GM18526 (cell line): ENCODE results near the gene RPUSD2.

Source experiments
- POLR2A ChIP-seq: IDR thresholded peaks from 3 replicates; pipeline ENCODE4 v1.6.1; 2011; ENCODE audit not compliant: insufficient read length; ENCODE audit errors: extremely low read depth

Gene RPUSD2

DNA sequence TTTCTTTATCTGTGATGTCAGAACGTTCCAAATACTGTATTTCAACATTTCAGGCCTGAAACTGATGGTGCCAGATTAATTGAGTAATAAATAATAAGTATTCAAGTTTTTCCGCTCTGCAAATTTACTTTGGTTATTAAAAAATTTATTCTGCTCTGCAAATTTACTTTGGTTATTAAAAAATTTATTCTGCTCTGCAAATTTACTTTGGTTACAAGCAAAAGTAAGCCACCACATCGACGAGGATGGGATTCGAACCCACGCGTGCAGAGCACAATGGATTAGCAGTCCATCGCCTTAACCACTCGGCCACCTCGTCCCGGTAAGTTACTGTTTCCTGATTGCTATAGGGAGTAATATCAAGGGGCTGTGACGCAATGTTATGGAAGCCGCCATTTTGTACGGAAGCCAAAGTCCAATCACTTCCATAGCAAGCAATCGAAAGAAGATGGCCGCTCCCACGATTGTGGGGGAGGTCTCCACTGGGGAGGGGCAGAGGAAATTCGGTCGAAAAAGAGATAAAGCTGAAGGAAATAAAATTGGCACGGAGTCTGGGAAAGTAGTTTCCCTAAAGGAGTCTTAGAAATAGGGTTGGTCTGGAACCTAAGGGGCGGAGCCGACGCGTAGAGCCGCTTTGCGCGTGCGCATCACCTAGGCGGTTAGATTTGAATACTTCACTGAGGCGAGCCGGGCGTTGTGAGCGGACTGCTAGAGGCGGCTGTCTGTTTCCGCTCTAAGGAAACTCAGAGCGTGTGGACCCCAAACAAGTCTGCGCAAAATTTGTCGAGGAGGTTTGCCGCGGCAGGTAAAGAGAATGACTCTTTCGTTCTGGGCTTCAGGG lies 24.7 kb downstream of the RPUSD2 start, which contains the start of gene KNL1:
Gene KNL1, plus strand, starts transcription at position 662 of the 841 bp plus-strand sequence. CDS start 8,683 bp downstream, outside the sequence.
- TF ChIP-seq POLR2A = peak; percentile 75

DNA sequence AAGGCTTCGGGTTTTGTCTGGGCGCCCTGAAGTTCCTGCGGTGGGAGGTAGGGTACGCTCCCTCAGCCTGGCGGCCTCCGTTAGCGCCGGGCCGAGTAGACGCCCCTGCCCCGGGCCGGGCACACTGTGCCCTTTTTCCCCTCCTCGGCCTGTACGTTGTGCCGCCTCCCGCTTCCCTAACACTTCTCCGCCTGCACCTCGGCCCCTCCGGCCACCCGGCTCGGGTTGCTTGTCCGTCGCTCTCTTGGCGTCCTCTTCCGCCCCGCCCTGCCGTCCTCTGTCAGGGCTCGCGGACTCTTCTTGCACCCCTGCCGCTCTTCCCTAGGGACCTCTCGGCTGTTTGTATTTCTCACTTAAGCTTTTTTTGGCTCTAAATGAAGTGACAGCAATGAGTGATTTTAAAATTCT lies 25.3 kb downstream of the RPUSD2 start:
- no peak for TF ChIP-seq POLR2A

DNA sequence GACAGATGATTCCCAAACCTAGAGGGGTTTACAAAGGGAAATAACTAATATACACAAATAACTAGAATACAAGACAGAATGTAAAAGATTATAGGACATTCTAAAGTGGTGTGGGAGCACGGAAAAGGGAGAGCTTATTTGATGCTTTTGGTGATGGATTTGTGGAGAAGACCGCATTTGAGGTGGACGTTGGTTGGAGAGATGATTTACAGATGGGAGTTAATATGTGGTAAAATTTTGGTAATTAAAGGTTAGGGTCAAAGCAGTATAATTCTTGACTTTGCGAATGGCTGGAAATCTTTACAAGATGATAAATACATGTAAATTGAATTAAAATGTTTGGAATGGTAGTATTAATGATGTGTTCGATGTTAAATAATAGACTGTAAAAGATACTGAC lies 26.1 kb downstream of the RPUSD2 start:
- TF ChIP-seq POLR2A = no peak

DNA sequence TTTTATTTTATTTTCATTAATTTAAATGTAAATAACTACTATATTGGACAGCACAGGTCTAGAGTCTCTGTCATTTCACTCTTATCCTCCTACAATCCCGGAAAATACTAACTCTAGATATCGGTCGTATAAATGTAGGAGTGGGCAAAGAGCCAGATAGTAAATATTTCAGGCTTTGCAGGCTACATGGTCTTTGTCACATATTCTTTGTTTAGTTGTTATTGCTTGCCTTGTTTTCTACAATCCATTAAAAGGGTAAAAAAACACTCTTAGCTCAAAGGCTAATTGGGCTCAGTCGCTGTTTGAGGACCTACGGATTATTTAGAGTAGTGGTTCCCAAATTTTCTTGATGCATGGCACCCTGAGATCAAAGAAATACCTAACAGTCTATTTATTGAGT lies 26.7 kb downstream of the RPUSD2 start:
- TF ChIP-seq POLR2A = no peak

DNA sequence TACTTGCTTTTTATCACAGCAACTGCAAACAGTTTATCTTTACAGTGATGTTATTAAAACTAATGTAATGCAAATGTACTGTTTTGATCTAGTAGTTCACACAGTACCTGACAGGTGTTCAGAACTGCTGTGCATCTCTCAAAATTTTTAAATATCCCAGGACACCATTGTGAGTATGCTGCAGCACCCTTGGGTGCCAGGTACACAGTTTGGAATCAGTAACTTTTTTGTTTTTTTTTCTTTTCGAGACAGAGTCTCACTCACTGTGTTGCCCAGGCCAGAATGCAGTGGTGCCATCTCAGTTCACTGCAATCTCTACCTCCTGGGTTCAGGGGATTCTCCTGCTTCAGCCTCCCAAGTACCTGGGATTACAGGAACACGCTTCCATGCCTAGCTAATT lies 27.9 kb downstream of the RPUSD2 start:
- no peak for TF ChIP-seq POLR2A

DNA sequence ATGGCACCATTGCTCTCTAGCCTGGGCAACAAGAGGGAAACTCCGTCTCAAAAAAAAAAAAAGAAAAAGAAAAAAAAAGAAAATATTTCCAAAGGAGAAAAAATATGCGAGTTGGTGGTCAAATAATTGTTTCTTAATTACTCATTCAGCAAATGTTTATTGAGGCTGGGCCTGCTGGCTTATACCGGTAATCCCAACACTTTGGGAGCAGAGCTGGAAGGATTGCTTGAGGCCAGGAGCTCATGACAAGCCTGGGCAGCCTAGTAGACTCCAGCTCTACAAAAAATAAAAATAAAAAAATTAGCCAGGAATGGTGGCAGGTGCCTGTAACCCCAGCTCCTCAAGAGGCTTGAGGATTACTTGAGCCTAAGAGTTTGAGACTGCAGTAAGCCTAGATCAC lies 29.0 kb downstream of the RPUSD2 start:
- TF ChIP-seq POLR2A = no peak

DNA sequence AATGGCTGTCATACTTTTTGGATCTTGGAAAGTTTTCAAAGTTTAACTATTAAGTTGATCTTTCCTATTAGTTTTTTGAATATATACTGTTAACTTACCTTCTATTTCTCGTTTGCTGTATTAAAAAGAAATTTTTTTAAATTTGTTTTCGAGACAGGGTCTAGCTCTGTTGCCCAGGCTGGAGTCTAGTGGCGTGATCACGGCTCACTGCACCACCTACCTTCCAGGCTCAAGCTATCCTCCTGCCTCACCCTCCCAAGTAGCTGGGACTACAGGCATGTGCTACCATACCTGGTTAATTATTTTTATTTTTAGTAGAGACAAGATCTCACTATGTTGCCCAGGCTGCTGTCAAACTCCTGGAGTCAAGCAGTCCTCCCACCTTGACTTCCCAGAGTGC lies 29.6 kb downstream of the RPUSD2 start:
- TF ChIP-seq POLR2A = no peak

DNA sequence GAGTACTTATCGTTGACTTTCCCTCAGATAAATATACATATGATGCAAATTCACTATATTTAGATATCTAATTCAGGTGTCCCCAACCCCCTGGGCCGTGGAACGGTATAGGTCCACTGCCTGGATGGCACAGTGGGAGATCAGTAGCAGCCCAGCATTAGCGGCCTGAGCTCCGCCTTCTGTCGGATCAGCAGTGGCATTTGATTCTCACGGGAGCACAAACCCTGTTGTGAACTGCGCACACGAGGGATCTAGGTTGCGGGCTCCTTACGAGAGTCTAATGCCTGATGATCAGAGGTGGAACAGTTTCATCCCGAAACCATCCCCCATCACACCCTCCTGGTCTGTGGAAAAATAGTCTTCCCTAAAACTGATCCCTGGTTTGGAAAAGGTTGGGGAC lies 31.9 kb downstream of the RPUSD2 start:
- no peak for TF ChIP-seq POLR2A

DNA sequence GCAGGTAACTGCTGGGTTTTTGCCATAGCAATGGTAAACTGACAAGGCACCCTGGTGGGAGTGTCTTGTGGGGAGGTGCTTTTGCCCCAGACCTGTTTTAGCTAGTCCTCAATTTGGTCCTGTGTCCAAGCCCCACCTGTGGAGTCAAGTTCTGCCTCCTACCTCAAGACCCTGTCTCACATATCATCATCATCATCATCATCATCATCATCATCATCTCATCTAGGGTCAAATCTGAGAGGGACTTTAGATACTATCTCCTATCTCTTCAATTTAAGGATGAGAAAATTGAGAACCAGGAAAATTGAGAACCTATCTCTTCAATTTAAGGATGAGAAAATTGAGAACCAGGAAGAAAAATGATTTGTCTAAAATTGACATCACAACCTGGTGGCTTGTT lies 34.8 kb downstream of the RPUSD2 start:
- TF ChIP-seq POLR2A = no peak

DNA sequence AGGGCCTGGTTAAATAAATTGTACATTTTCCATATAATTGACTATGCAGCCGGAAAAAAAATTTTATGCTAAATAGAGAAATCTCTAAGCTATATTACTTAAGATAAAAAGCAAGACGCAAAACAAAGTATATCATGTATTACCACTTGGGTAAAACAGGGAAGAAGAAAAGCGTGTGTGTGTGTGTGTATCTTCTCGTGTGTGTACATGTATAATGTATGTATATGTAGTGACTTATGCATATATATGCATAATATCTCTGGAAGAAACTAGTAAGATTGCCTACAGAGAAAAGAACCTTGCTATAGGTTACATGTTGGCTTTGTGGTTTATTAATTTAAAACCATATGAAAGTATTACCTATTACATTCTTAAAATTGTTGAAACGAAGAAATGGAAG lies 44.0 kb downstream of the RPUSD2 start:
- TF ChIP-seq POLR2A = no peak

DNA sequence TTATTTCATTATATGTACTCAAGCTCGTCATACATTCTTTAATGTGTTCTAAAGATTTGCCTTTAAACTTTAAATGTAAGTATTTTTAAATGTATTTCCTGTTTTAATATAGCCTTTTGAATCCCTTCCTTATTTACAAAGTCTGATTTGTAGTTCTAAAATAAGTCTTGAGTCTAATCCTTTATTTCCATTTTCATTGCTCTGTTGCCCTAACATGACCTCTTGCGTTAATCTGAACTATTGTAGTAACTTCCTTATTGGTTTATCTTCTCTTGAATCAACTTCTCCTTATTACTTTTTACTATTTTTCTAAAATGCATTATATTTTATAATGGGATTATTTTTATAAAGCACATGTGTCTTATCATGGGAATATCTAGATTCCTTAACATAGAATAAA lies 48.9 kb downstream of the RPUSD2 start:
- no peak for TF ChIP-seq POLR2A

DNA sequence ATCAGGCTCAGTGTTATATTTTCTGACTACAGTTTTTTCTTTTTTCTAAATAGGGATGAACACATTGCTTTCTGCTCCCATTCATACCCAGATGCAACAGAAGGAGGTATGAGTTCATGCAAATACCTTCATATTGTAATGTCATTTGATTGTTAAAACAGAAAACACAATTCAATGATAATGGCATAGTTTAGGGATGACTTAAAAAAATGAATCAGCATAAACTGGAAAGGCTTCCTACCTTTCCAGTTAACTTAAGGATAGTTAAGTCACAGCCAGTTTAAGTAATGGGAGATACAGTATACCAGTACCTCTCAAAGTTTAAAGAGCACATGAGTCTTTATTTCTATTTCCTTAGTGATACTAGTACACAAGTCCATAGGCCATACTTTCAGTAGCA lies 49.8 kb downstream of the RPUSD2 start:
- TF ChIP-seq POLR2A = no peak

DNA sequence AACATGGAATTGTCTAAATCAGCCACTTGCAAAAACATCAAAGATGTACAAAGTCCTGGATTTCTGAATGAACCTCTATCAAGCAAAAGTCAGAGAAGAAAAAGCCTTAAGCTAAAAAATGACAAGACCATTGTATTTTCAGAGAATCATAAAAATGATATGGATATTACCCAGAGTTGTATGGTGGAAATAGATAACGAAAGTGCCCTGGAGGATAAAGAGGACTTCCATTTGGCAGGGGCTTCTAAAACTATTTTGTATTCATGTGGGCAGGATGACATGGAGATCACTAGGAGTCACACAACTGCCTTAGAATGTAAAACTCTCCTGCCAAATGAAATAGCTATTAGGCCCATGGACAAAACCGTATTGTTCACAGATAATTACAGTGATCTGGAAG lies 54.3 kb downstream of the RPUSD2 start:
- TF ChIP-seq POLR2A = no peak
